Astrocyte (in vitro differentiated cells and primary cell): ENCODE measurements around the gene LINGO4.

Experiments
- CTCF ChIP-seq: IDR thresholded peaks from 2 replicates; pipeline ENCODE4 v1.5.1; 2011; ENCODE audit warnings: low read depth, mild to moderate bottlenecking, inconsistent platforms, low read length, moderate library complexity; ENCODE audit not compliant: insufficient read depth
- EZH2 ChIP-seq: IDR thresholded peaks from 2 replicates; pipeline ENCODE4 v1.6.1; 2012; ENCODE audit warnings: mild to moderate bottlenecking, low read length, inconsistent platforms; ENCODE audit not compliant: insufficient read depth

GRCh38 chr1:151811181-151811580 is 6.0 kb upstream of the LINGO4 start:
- TF ChIP-seq CTCF: no peak
- no peak for TF ChIP-seq EZH2
